Esophagus muscularis mucosa (tissue), 3 donors: ENCODE measurements around the gene ASAP3.
"Not testable (repeated sequence)": the region's sequence is repeated elsewhere in the genome, so short reads cannot be mapped to it uniquely, and the experiment has no call there.

Experiments
- CTCF ChIP-seq, 3 experiments: fragments of 200-600 bp in 2 of 3; fragments of 450-650 bp in 1 of 3; sonication (generic) in 2 of 3; IDR thresholded peaks; one replicate each; pipeline ENCODE4 v1.5.1; 2017 to 2019; ENCODE audit warnings: antibody characterized with exemption in 3 of 3, mild to moderate bottlenecking in 2 of 3, moderate library complexity in 1 of 3
- POLR2A ChIP-seq: fragments of 450-650 bp; IDR thresholded peaks from one replicate; pipeline ENCODE4 v1.6.1; 2017; ENCODE audit warnings: antibody characterized with exemption, moderate library complexity, mild to moderate bottlenecking, low read depth

GRCh38 chr1:23504156-23504555 lies 20.2 kb upstream of the ASAP3 start:
- not testable (repeated sequence) for TF ChIP-seq POLR2A; CTCF (IDR thresholded peaks at IDR 0.05)
